ENCODE measurements around the gene SMAD5. TPM values are rescaled to one million over a fixed set of nuclear protein-coding genes. Genes with fewer than 3 reads are reported as not detected.

Gene SMAD5
- total RNA-seq, 2 donors from 2014 or later, result 12.5 to 18.1 TPM

- Mint-ChIP-seq H3K4me3 (no peak overlapping the region), H3K27ac (no peak overlapping the region), H3K4me1 (peaks cover 9% of the 10 kb centered on the region), H3K36me3 (ENCODE audit: low read depth) (peaks cover 3% of the 10 kb centered on the region), H3K27me3 (peaks cover 26% of the 10 kb centered on the region)
- DNase-seq, result no peak
- no peak for ATAC-seq
- no peaks in the 10 kb centered on the region for H3K9me3 ChIP-seq (ENCODE audit: control insufficient read depth, low read length, poor library complexity, severe bottlenecking)
These were observed 3.2 kb upstream of the SMAD5 start for GRCh38 chr5:136129445-136129844.

DNA sequence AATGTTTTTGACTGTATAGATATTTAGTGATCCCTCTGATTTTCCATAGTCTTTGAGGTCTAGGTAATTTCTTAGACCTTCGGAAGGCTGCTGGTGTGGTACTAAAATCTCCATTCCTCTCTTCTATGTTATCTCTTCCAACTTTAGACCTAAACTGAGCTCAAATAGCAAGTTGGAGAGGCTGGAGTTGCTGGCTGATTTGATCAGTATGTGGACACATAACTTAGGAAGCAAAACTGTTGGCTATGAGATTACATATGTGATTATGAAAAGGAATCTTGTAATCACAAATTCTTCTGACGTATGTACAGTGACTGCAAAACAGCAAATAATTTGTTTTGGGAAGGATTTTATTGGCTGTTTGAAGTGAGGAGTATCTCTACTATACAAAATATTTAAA is 2.1 kb upstream of the SMAD5 start:
- Mint-ChIP-seq H3K27me3 (peaks cover 26% of the 10 kb centered on the region), H3K27ac (no peak overlapping the region), H3K36me3 (ENCODE audit: low read depth) (peaks cover 3% of the 10 kb centered on the region), H3K4me1 (peaks cover 17% of the 10 kb centered on the region), H3K4me3 (no peak overlapping the region)
- DNase-seq (no peak), ATAC-seq (no peak)
- H3K9me3 ChIP-seq (ENCODE audit: control insufficient read depth, low read length, poor library complexity, severe bottlenecking), result no peaks in the 10 kb centered on the region

DNA sequence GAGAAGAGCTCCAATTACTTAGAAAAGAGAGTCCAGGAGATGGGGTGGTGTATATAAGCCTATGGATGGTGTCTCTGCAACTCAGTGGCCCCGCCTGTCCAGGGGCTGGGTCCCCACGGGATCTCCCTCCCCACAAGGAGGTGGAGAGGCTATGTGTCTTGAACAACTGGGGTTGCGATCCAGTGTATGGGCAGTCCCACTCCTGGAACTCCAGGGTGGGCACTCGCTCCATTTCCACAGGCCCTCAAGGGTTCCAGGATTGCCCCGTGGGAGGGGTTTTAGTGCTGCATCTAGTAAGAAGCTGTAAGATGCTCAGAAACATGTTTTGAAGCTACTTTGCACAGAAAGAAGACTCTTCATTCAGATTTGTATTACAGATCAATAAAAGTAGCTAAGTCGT is 558 bp upstream of the SMAD5 start:
- peaks cover 3% of the 10 kb centered on the region for H3K36me3 Mint-ChIP-seq (ENCODE audit: low read depth)
- ATAC-seq, result no peak

DNA sequence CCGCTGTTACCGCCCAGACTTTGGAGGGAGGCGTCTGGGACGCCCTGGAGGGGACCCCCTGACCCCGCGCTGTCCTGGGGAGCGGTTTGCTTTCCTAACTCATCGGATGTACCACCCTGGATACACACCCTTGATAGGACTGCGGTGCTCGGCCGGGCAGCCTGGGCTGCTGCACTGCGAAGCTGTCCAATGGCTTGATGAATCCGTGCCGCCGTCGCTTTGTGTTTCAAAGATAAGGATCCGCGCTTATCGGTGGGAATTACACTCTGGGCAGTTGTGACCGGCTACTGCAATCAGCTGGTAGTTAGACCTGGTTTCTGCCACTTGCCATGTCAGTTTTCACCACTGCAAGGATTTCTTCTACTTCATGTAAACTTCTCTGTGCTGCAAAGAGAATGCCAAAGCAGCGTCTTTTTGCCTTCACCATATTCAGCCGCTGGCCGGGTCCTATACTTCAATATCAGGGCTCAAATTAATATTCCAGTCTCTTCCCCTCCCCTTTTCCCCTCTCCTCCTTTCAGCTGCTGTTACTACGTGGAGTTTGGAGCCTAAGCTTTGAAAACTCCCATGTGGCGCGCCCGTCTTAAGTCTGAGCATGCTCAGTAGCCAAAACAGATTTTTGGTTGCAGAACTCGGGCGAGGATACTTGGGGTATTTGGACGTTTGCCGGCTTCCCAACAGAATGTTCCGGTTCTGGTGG is 727 bp downstream of the SMAD5 start:
- Mint-ChIP-seq H3K4me3 (peak overlapping the region; percentile 89), H3K27ac (peak overlapping the region; percentile 87), H3K4me1 (peaks cover 28% of the 10 kb centered on the region), H3K27me3 (peaks cover 15% of the 10 kb centered on the region), H3K36me3 (ENCODE audit: low read depth) (no peaks in the 10 kb centered on the region)
- H3K9me3 ChIP-seq (ENCODE audit: control insufficient read depth, low read length, poor library complexity, severe bottlenecking), result no peaks in the 10 kb centered on the region
- ATAC-seq, result peak; percentile 60
- DNase-seq, result peak in 1 of 3 donors; percentile 15

More for the DNA sequence above, 558 bp upstream of the SMAD5 start:
- peaks cover 20% of the 10 kb centered on the region for H3K27me3 Mint-ChIP-seq
- peaks cover 19% of the 10 kb centered on the region for H3K4me1 Mint-ChIP-seq
- peak overlapping the region; percentile 87 for H3K27ac Mint-ChIP-seq
- DNase-seq, result no peak
- H3K9me3 ChIP-seq (ENCODE audit: control insufficient read depth, low read length, poor library complexity, severe bottlenecking), result no peaks in the 10 kb centered on the region
- peak overlapping the region; percentile 92 for H3K4me3 Mint-ChIP-seq

GRCh38 chr5:136133922-136134379 is 1.3 kb downstream of the SMAD5 start:
- H3K4me1 Mint-ChIP-seq, result peaks cover 31% of the 10 kb centered on the region
- ATAC-seq (no peak), DNase-seq (no peak)
- peak overlapping the region; percentile 89 for H3K4me3 Mint-ChIP-seq
- H3K27ac Mint-ChIP-seq, result peak overlapping the region; percentile 87
- H3K27me3 Mint-ChIP-seq, result peaks cover 15% of the 10 kb centered on the region
- peaks cover 1% of the 10 kb centered on the region for H3K36me3 Mint-ChIP-seq (ENCODE audit: low read depth)
- H3K9me3 ChIP-seq (ENCODE audit: control insufficient read depth, low read length, poor library complexity, severe bottlenecking), result no peaks in the 10 kb centered on the region

GRCh38 chr5:136134653-136135052 is 2.0 kb downstream of the SMAD5 start:
- no peak for DNase-seq

DNA sequence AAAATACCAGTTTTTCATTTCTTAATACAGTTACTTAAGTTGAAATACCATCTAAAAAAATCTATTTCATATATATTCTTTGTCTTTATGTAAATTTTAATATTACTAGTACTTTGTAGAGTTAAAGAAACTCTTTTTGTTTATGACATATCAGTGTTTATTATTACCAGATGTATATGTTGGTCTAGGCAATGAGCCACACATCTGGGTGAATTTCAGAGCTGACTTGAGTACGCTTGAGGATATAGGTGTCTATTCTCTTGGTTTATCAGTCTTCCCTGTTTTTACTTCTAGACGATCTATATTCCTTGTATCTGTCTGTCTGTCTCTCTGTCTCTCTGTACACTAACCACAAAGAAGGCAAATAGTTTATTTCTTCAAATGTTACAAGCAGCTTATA is 2.9 kb downstream of the SMAD5 start:
- no peak for DNase-seq

More at GRCh38 chr5:136134653-136135052, 2.0 kb downstream of the SMAD5 start:
- no peaks in the 10 kb centered on the region for H3K9me3 ChIP-seq (ENCODE audit: control insufficient read depth, low read length, poor library complexity, severe bottlenecking)
- H3K4me1 Mint-ChIP-seq, result peaks cover 37% of the 10 kb centered on the region
- H3K4me3 Mint-ChIP-seq, result peak overlapping the region; percentile 45
- H3K27ac Mint-ChIP-seq, result no peak overlapping the region
- peaks cover 15% of the 10 kb centered on the region for H3K27me3 Mint-ChIP-seq
- H3K36me3 Mint-ChIP-seq (ENCODE audit: low read depth), result peaks cover 3% of the 10 kb centered on the region
- no peak for ATAC-seq

GRCh38 chr5:136137497-136138220 is 5.0 kb downstream of the SMAD5 start:
- peaks cover 33% of the 10 kb centered on the region for H3K4me1 Mint-ChIP-seq
- H3K4me3 Mint-ChIP-seq, result no peak overlapping the region
- no peak for ATAC-seq
- DNase-seq, result no peak
- H3K9me3 ChIP-seq (ENCODE audit: control insufficient read depth, low read length, poor library complexity, severe bottlenecking), result no peaks in the 10 kb centered on the region
- H3K27me3 Mint-ChIP-seq, result peaks cover 5% of the 10 kb centered on the region
- H3K27ac Mint-ChIP-seq, result no peak overlapping the region
- H3K36me3 Mint-ChIP-seq (ENCODE audit: low read depth), result peaks cover 3% of the 10 kb centered on the region

More for the DNA sequence above, 2.9 kb downstream of the SMAD5 start:
- Mint-ChIP-seq H3K4me3 (no peak overlapping the region), H3K4me1 (peaks cover 37% of the 10 kb centered on the region), H3K36me3 (ENCODE audit: low read depth) (peaks cover 3% of the 10 kb centered on the region), H3K27me3 (peaks cover 10% of the 10 kb centered on the region), H3K27ac (no peak overlapping the region)
- no peak for ATAC-seq
- H3K9me3 ChIP-seq (ENCODE audit: control insufficient read depth, low read length, poor library complexity, severe bottlenecking), result no peaks in the 10 kb centered on the region

GRCh38 chr5:136141561-136141960 is 8.9 kb downstream of the SMAD5 start:
- H3K4me1 Mint-ChIP-seq, result peaks cover 24% of the 10 kb centered on the region
- H3K36me3 Mint-ChIP-seq (ENCODE audit: low read depth), result peaks cover 3% of the 10 kb centered on the region
- H3K9me3 ChIP-seq (ENCODE audit: control insufficient read depth, low read length, poor library complexity, severe bottlenecking), result no peaks in the 10 kb centered on the region
- DNase-seq (no peak), ATAC-seq (no peak)
- H3K27me3 Mint-ChIP-seq, result peaks cover 5% of the 10 kb centered on the region
- no peak overlapping the region for H3K4me3 Mint-ChIP-seq
- H3K27ac Mint-ChIP-seq, result no peak overlapping the region

GRCh38 chr5:136143312-136143711 is 10.7 kb downstream of the SMAD5 start:
- H3K36me3 Mint-ChIP-seq (ENCODE audit: low read depth), result peaks cover 3% of the 10 kb centered on the region
- no peaks in the 10 kb centered on the region for H3K27me3 Mint-ChIP-seq
- H3K4me3 Mint-ChIP-seq, result no peak overlapping the region
- DNase-seq, result no peak
- no peaks in the 10 kb centered on the region for H3K9me3 ChIP-seq (ENCODE audit: control insufficient read depth, low read length, poor library complexity, severe bottlenecking)
- no peak for ATAC-seq
- no peak overlapping the region for H3K27ac Mint-ChIP-seq
- peaks cover 19% of the 10 kb centered on the region for H3K4me1 Mint-ChIP-seq

DNA sequence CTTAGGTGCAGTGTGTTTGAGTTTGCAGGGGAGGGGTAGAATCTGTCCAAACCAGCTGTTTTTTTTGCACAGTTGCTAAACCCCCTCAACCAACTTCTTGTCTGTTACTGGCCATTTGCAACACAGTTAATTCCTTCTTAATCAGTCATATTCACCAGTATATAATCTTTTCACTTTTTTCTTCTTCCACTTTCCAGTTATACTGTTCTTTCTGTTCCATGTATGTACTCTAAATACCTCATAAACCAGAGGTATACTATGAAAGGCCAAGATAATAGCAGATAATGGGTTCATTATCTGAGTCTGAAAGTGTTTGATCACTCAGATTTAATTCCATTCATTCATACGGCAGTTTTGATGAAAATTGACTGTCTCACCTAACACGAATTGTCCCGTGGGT is 11.1 kb downstream of the SMAD5 start:
- no peak overlapping the region for H3K27ac Mint-ChIP-seq
- no peak for DNase-seq
- ATAC-seq, result no peak
- H3K4me1 Mint-ChIP-seq, result peaks cover 19% of the 10 kb centered on the region
- no peaks in the 10 kb centered on the region for H3K9me3 ChIP-seq (ENCODE audit: control insufficient read depth, low read length, poor library complexity, severe bottlenecking)
- H3K36me3 Mint-ChIP-seq (ENCODE audit: low read depth), result peaks cover 3% of the 10 kb centered on the region
- no peaks in the 10 kb centered on the region for H3K27me3 Mint-ChIP-seq
- H3K4me3 Mint-ChIP-seq, result no peak overlapping the region

DNA sequence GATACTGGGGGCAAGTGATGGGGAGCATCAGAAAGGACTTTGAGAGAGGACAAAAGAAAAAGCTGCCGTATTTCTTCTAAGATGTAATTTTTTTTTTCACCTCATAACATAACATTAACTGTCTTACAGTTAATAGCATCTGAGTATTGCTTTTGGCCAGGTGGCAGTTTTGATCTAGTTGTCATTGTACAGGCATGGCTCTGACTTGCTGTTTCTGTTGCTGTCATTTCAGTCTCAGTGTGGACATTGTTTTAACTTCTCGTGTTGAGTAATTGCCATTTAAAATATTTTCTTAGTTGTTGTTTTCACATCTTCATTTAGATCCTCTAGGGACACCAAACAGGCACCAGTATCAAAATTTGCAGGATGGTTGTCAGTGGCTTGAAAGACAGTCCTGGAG is 12.4 kb downstream of the SMAD5 start:
- Mint-ChIP-seq H3K4me1 (peaks cover 14% of the 10 kb centered on the region), H3K27ac (no peak overlapping the region), H3K4me3 (no peak overlapping the region), H3K27me3 (no peaks in the 10 kb centered on the region), H3K36me3 (ENCODE audit: low read depth) (no peaks in the 10 kb centered on the region)
- ATAC-seq (no peak), DNase-seq (no peak)
- no peaks in the 10 kb centered on the region for H3K9me3 ChIP-seq (ENCODE audit: control insufficient read depth, low read length, poor library complexity, severe bottlenecking)

DNA sequence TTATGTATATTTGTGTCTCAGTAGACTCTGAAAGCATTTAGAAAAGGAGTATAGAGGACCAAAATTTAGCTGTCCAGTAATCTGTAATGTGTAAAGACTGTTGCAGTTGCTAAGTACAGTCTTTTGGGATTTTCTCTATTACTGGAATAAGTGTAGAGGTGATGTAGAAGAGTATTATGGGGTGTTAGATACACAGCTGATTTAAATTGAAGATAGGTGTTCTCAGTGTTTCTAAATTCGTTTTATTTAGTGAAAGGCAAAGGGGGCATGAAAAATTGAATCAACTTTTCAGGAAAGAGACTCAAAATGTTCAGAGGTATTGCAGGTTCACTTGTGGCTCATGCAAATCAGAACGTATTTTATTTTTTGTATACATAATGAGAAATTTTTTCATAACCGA is 13.6 kb downstream of the SMAD5 start:
- ATAC-seq (no peak), DNase-seq (no peak)
- no peak overlapping the region for H3K4me3 Mint-ChIP-seq
- no peaks in the 10 kb centered on the region for H3K27me3 Mint-ChIP-seq
- H3K27ac Mint-ChIP-seq, result no peak overlapping the region
- H3K9me3 ChIP-seq (ENCODE audit: control insufficient read depth, low read length, poor library complexity, severe bottlenecking), result no peaks in the 10 kb centered on the region
- peaks cover 19% of the 10 kb centered on the region for H3K4me1 Mint-ChIP-seq
- H3K36me3 Mint-ChIP-seq (ENCODE audit: low read depth), result peaks cover 5% of the 10 kb centered on the region
